Measurements from ENCODE around the gene MACO1.
A peak's percentile ranks its signal among the peaks of the same experiment; 100 is the strongest.
"Not testable (repeated sequence)": the region's sequence is repeated elsewhere in the genome, so short reads cannot be mapped to it uniquely, and the experiment has no call there.

Gene MACO1

DNA sequence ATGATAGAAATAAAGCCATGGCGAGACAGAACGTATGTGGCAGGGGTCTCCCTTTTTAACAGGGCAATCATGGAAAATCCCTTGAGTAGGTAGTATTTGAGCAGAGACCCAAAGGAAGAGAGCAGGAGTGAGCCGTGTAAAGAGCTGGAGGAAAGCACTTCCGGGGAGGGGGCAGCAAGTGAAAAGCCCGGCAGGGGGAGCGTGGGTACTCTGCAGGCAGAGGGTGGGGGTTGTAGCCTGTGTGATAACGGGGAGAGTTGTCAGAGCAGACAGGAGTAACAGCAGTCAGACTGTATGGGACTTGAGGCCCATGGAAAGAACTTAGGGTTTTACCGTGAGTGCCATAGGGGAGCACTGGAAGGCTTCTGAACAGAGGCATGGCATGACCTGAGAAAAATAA lies 61.6 kb downstream of the MACO1 start:
- no peak for DNase-seq

DNA sequence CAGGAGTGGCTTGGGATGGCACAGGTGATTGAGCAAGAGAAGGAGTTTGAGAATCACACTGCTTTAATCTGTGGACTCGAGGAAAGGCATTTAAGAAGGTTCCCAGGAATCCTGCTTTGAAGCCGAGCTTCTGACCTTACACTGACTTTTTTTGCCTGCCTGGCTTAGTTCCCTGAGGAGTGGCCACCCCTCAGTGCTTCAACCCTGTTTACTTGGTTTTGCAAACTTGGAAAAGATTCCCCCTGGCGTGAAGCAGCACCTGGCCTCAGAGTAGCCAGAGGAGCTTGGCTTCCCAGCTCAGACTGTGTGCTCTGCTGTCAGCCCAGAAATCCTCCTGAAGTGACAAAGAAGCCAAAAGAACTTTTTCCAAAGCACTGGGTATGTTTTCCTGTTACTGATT lies 64.3 kb downstream of the MACO1 start:
- DNase-seq, result no peak

DNA sequence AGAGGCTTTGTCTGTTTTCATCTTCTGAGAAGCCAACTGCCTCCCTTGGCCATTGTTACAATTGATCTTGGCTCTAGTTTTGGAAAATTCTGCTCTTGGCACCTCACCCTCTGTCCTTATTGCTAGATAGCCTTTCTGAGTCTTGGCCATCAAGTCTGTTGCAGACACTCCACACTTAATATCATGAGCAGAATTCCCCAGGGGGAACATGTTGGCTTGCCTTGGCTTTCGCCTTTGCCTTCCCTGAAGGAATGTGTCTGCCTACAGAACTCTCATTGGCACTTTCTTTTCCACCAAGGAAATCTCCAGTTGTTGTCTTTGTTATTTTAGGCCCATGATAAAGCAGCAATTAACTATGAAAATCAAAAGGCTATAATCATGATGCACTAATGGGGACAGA lies 70.0 kb downstream of the MACO1 start:
- DNase-seq, result no peak

DNA sequence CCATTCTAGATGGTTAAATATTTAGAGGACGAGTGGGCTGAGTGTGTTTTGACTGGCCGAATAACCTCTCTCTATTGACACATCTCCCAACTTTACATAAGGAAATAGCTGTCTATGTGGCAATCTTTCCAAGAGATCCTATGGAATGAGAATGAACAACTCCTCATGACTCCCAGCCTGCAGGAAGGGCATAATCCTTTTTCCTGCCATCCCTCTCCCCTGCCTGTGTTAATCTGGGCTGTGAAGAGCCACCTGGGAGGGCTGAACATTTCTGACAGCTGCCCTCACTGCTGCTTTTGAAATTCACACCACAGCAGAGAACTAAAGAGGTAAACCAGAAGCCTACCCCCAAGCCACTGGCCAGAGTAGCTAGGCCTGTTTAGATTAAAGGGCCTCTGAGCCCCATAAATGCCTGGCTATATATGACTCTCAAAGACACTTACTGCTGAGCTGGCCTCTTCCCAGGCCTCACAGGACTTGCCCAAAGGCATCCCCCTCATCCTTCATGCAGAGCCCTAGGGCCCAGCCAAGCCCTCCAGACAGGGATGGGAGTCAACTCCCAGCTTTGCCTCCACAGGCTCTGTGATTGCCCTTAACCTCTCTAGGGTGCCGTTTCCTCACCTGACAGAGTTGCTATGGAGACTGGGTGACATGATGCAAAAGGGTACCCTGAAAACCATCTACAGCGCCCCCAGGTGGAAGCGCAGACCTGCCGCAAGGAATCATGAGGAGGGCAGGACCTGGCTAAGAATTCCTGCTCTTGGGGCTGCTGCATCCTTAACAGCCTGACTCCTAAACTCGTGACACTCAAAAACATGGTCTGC lies 70.8 kb downstream of the MACO1 start:
- no peak for DNase-seq

DNA sequence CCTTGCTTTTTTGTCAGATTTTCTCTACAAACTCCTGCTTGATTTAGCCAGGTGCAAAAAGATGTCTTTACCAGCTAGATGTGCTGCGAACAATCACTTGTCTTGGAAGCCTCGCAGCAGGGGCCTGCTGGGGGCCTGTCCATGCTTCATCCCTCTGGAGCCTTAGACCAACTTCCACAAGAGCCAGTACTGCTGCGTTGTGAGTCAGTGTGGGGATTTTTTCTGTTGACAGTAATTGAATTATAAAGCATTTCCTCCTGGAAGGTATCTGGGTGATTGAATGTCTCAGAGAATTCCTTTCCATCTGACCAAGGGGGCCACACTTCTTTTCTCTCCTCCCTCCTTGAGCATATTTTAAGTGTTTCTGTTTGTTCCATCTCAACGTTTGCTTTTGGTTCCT lies 72.3 kb downstream of the MACO1 start:
- no peak for DNase-seq

DNA sequence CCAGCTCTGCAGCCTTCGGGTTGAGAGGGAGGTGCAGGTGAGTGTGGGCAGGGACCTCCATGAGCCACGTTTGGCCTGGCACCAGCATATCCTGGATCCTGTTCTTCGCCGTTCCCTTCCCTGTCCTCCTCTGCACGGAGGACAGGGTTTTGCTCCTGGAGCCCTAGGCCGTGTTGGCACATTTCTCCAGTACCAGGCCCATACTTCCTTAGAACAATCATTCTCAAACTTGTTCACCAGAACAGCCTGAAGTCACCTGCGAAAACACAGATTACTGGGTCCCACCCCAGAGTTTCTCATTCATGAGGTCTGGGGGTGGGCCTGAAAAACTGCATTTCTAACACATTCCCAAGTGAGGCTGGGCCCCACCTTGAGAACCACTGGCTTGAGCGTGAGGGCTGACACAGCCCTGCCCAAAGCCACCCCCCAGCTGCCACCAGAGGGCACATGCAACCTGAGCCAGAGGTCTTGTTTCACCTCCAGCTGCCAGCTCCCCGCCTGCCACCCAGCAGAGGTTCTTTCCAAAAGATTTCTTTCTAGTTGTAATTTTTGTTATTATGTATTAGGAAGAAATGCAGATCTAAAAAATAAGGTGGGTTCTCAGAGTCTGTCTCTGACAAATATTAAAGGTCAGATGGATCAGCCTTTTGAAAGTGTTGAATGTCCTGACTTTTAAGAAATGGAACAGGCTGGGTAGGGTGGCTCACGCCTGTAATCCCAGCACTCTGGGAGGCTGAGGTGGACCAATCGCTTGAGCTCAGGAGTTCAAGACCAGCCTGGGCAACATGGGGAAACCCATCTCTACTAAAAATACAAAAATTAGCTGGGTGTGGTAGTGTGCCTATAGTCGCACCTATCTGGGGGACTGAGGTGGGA lies 73.1 kb downstream of the MACO1 start:
- peak; percentile 64 for DNase-seq

DNA sequence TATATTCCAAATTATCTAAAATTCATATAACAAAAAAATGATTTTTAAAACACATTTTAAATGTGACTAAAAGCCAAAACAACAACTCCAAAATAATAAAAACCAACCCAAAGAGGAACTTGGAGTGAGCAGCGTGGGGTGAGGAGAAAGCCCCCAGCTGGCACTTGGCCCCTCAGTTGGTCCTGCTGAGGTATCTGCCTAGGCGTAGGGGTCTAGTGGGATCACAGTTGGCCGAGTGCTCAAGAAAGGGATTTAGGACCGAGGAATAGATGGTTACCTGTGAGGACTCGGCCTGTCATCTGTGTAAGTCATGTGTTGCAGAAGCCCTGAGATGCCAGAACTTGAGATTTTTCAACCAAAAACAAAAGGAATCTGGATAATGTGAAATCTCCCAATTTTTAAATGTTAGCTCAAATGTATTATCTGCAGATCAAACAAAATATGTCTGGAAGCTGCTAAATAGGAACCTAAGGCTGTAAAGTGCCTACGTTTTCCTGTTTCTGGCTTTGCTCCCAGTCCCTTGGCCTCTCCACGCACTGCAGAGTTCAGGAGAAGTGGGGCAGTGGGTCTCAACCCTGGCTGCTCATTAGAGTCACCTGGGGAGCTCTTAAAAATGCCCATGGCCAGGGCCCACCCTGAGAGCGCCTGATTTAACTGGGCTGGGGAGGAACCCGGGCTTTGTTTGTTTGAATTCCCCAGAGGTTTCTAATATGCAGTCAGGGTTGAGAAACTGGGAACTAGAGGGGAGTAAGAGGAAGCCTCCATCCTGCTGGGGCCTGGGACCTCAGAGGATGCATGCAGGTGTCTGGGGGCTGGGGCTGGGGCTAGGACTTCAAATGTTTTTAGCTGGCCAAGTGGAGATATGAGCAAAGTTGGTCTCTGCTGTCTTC lies 74.3 kb downstream of the MACO1 start:
- no peak for DNase-seq

DNA sequence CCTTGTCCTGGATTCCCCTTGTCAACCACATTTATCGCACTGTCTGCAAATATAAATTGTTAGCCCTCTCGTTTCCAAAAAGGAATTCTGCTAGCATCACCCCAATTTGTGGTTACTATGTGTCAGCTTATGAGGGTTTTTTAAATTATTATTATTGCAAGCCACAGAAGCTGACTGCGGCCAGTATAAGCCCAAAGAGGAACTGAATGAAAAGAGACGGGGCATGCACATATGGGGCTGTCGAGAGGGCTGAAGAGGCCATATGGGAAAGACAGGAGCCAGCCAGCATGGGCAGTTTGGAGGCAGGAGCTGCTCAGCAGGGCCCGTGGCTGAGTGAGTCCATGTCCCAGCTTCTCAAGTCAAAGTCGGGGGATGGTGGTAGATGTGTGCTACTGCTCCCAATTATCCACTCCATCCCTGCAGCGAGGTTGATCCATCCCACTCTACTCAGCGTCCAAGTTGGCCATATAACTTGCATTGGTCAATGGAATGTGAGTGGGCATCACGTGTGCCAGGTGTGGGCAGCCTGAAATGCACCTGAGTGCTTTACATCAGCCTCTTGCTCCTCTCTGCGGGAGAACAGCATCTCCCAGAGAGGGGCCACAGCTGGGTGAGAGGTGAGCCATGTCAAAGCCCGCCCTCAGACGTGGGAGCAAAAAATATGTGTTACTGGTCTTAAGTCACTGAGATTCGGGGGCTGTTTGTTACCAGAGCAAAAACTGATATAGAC lies 75.1 kb downstream of the MACO1 start:
- DNase-seq, result no peak

DNA sequence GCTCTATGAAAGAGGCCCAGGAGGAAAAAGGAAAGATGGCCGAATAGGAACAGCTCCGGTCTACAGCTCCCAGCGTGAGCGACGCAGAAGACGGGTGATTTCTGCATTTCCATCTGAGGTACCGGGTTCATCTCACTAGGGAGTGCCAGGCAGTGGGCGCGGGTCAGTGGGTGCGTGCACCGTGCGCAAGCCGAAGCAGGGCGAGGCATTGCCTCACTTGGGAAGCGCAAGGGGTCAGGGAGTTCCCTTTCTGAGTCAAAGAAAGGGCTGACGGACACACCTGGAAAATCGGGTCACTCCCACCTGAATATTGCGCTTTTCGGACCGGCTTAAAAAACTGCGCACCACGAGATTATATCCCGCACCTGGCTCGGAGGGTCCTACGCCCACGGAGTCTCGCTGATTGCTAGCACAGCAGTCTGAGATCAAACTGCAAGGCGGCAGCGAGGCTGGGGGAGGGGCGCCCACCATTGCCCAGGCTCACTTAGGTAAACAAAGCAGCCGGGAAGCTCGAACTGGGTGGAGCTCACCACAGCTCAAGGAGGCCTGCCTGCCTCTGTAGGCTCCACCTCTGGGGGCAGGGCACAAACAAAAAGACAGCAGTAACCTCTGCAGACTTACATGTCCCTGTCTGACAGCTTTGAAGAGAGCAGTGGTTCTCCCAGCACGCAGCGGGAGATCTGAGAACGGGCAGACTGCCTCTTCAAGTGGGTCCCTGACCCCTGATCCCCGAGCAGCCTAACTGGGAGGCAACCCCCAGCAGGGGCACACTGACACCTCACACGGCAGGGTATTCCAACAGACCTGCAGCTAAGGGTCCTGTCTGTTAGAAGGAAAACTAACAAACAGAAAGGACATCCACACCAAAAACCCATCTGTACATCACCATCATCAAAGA lies 76.1 kb downstream of the MACO1 start:
- DNase-seq, result not testable (repeated sequence)

DNA sequence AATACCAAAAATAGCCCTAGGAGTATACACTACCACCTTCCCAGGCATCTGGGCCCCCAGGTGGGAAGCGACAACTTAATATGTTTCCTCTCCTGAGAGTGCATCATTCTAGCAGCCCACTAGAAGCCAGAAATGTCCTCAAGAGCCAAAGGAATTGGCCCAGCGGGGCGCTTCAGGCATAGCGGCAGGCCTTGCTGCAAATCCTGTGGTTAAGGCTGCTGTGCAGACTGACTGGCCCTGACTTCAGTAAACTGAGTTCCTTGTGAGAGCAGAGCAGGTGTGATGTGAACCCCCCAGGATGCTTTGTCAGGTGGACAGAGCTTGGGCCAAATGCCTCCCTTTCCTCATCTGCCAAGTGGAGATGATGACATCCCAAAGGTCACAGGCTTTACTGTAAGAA lies 83.0 kb downstream of the MACO1 start:
- no peak for DNase-seq

DNA sequence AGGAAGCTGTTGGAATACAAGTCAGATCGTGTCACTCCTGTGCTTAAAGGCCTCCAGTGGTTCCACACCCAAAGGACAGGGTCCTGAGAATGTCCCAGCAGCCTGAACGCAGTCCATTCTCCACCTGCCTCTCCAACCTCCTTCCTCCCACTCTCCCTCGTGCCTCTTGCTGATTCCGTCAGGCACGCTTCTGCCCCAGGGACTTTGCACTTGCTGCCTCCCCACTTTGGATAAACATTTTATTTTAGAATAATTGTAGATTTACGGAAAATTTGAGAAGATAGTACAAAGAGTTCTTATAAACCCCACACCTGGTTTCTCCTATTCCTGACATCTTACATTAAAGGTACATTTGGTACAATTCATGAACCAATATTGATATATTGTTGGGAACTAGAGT lies 84.3 kb downstream of the MACO1 start:
- no peak for DNase-seq

DNA sequence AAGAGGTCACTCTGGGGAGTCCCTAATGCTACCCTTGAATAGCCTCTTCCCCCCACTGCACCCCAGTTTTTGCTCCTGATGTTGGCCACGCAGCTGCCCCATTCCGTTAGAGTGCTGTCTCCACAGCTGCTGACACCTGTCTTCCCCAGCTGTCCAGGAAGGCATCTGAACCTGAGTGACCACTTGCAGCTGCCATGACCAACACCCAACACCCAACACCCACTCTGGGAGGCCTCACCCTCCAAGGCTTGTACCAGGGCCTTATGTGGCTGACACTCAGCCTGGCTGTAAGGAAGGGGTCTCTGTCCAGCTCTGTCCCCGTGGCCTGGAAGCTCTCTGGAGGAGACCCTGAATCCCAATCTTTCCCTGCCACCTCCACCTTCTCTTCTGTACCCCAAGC lies 86.0 kb downstream of the MACO1 start:
- DNase-seq, result no peak

DNA sequence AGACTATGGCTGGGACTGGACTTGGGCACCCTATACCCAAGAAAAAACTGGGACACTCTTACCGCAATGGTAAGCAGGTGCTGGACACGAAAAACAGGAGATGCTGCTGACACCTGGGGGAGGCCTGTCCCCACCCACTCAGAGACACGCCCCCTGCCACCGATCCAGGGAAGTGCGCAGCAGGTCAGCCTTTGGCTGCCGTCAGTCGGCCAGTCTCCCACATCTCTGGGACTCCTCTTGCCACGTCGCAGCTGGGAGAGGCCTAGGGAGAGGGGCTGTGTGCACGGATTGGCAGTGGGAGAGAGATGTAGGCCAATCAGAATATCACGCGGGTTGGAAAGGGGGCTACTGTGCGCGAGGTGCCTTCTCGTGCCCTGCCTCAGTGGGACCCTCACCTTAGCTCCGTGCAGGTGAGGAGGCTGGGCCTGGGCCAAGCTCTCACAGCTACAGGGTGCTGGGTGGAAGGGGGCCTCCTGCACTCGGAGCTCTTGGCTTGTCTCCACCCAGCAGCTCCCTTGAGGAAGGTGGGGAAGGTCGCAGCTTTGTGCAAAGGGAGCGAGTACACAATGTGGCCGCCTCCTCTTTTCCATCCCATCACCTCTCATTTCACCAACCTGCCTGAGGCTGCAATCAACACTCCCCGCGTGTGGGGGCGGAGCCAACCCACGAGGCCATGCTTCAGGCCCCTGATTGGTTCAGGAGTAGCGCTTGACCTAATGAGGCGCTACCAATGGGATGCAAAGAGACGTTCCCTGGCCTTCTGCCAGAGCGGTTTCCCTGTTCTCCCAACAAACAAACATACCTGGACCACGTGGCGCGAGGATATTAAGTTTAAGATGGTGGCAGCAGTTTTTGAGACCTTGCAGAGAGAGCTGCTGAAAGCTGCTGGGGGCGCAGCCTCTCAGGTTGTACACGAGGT lies 87.0 kb downstream of the MACO1 start:
- DNase-seq, result no peak

DNA sequence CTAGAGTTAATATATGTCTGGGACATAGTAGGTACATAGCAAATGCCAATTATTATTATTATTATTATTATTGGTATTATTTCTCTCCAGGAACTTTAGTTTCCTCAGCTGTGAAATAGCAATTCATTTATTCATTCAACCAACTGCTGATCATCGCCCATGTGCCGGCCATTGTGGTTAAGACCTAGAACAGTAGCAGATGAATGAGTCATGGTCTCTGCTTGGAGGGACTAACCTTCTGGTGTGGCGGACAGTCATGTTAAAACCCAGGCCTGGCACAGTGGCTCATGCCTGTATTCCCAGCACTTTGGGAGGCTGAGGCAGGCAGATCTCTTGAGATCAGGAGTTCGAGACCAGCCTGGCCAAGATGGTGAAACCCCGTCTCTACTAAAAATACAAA lies 88.9 kb downstream of the MACO1 start:
- no peak for DNase-seq

DNA sequence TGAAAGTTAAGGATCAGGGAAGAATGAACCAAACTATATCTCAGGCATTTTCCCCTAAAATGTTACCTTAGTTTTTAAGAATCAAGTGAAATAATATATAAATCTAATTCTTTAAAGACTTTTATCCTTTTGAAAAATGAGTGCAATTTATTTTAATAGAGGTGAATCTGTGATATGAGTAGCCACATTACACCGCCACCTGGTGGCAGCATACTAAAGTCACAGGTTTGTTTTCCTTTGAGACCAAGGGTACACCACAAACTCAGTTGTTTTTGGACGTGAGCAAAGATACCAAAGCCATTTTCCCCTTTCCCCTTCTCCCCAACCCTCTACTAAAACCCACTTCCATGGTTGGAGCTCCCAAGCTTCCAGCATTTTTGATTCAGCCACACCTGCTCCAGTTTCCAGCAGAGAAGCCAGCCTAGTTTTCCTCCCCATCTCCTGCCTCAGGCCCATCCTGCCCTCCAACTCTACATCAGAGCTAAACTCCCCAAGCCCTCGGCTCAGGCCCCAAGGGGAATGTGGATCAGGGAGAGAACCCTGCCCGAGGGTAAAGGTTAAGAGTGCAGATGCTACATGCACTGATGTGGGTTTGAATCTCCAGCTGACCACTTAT lies 89.9 kb downstream of the MACO1 start:
- DNase-seq, result peak; percentile 65

DNA sequence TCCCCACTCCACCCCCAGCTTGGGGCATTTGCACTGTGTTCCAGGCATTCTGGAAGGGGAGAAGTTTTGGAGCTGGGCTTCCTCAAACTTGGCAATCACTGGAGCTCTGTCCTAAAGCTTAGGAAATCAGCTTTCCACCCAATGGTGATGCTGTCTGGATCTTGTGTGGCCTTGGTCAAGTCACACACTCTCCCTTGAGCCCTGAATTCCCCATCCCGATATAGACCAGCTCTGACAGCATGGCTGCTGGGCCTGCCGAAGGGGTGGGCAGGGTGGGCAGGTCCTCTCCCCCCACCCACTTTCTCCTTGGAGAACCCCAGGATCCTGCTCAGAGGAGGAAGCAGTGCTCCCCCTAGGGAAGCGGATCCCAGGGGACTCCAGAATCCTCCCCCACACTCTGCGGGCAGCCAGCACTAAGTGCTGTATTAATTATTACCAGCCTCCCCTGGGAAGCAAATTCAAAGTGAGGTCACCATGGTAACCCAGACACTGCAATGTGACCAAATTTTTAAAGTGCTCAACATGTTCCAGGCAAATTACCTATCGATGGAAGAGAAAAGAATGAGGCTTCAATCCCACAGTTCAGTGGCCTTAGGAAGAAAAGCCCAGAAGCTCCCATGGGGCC lies 91.4 kb downstream of the MACO1 start:
- DNase-seq, result no peak

DNA sequence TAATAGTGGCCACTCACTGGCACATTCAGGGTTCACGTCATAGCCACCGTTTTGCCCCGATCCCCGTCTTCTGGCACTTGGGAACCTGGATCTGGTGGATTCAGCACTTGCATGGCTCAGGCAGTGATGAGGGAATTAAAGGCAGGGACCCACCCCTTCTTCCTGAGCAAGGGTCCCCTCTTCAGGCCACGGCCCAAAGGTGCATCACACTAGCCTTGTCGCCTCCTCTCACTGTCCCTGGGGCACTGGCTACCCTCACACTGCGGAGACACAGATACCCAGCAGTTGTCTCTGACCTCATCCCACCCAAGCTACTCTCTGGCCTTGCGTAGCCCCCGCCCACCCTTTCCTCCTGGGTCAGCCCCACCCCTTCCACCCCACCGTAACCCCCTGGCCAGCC lies 92.8 kb downstream of the MACO1 start:
- DNase-seq, result no peak

DNA sequence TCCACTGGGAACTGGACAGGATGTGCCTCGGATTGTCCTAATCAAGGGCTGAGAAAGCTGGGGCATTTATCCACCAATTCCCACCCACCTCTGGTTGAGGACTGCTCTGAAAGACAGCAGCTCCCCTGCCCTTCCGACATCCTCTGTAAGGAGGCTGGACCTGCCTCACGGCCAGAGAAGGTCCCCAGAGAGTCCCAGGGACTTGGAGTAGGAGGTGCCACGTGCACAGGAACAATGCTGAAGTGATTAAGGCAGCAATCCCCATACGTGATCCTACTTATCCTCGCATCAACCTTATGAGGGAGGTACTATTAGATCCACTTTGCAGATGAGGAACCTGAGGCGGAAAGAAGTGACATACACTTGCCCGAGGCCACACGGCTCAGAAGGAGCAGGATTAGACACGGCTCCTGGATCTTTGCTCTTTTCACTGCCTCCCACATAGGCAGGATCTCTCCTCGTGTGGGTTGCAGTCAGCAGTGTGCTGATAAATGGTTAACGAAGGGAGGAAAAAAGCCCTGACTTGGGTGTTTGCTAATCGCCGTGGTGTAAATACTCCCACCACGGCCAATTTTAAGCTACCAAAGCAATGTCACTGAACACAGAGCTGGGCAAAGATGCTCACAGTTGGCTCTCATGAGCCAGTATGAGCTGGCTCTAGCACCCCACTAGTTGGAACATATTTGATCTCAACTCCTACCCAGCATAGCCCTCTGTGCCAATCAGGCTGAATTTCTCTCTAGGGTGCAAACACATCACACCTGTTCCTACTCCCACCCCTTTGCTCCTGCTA lies 94.1 kb downstream of the MACO1 start:
- no peak for DNase-seq

DNA sequence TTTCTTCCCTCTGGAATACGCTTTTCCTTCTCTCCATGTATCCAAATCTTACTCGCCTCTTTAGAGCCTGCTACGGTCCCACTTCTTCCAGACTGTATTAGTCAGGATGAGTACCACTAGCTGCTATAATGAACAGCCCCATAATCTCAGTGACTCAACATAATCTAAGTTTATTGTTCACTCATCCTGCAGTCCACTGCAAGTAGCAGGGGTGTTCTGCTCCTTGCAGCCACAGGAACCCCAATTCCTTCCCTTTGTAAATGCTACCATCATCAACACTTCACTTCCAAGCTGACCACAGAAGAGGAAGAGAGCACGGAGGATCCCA lies 94.6 kb downstream of the MACO1 start:
- DNase-seq, result no peak

Measured in stimulated activated CD4-positive, alpha-beta T cell treated with anti-CD3 and anti-CD28 coated beads, Interleukin-1b, Interleukin-23, amount 100 ng/mL, for 48 hours (primary cell).